PC-3 (cell line): ENCODE results near the gene QRSL1.

Source experiments
- CTCF ChIP-seq: fragments of 300-600 bp; sonication (generic); conservative IDR thresholded peaks from 2 replicates; pipeline ENCODE4 v1.5.1; 2017; ENCODE audit warnings: antibody characterized with exemption, low read depth, mild to moderate bottlenecking, low read length
- EZH2 ChIP-seq: fragments of 300-600 bp; sonication (generic); IDR thresholded peaks from one replicate; pipeline ENCODE4 v1.6.1; 2017; ENCODE audit warnings: antibody characterized with exemption, mild to moderate bottlenecking, low read length; ENCODE audit not compliant: unreplicated experiment
- EZH2phosphoT487 ChIP-seq: fragments of 300-600 bp; sonication (generic); IDR thresholded peaks from 2 replicates; pipeline ENCODE4 v1.6.1; 2018; ENCODE audit warnings: mild to moderate bottlenecking, antibody characterized with exemption, low read length, borderline replicate concordance

- no peak for TF ChIP-seq EZH2
- TF ChIP-seq CTCF, result no peak
- no peak for TF ChIP-seq EZH2phosphoT487
Measured at GRCh38 chr6:106693418-106693817, 64.0 kb downstream of the QRSL1 start.
